GM19372 (cell line): Measurements from ENCODE around the gene ZNF48.

Source experiments
- ATAC-seq: cut with Tn5 transposase; IDR thresholded peaks from one replicate; pipeline ENCODE4 v1.9.1; 2021; ENCODE audit warnings: mild to moderate bottlenecking, low read depth, moderate library complexity; ENCODE audit not compliant: unreplicated experiment

ZNF48 gene

GRCh38 chr16:30434852-30435251, 39.6 kb downstream of the ZNF48 start:
- no peak for ATAC-seq

- ATAC-seq: no peak
Observed at GRCh38 chr16:30437511-30438046, 42.4 kb downstream of the ZNF48 start.

- no peak for ATAC-seq
Observed at GRCh38 chr16:30438835-30439234, 43.6 kb downstream of the ZNF48 start.

GRCh38 chr16:30439720-30440348, 44.6 kb downstream of the ZNF48 start:
- ATAC-seq: no peak

- ATAC-seq: no peak
Observed at GRCh38 chr16:30443631-30444030, 48.4 kb downstream of the ZNF48 start.

GRCh38 chr16:30444231-30445148, 49.3 kb downstream of the ZNF48 start:
- no peak for ATAC-seq

- ATAC-seq: no peak
Observed at GRCh38 chr16:30445149-30445407, 49.9 kb downstream of the ZNF48 start.

- peak; percentile 55 for ATAC-seq
Observed at GRCh38 chr16:30445408-30446202, 50.4 kb downstream of the ZNF48 start, which contains the start of gene SEPHS2. TSS of gene SEPHS2 (minus strand) at chr16:30445874. CDS start at chr16:30445727, 147 bp downstream.

- no peak for ATAC-seq
Observed at GRCh38 chr16:30446203-30446595, 51.0 kb downstream of the ZNF48 start.

- no peak for ATAC-seq
Observed at GRCh38 chr16:30447512-30448226, 52.4 kb downstream of the ZNF48 start.

- ATAC-seq: no peak
Observed at GRCh38 chr16:30449116-30449435, 53.9 kb downstream of the ZNF48 start.
